HG02885 (cell line): Measurements from ENCODE around the gene CHI3L1.

Experiments
- ATAC-seq: cut with Tn5 transposase; IDR thresholded peaks from one replicate; pipeline ENCODE4 v1.9.1; 2021; ENCODE audit warnings: mild to moderate bottlenecking; ENCODE audit not compliant: unreplicated experiment, poor library complexity

CHI3L1 gene

DNA sequence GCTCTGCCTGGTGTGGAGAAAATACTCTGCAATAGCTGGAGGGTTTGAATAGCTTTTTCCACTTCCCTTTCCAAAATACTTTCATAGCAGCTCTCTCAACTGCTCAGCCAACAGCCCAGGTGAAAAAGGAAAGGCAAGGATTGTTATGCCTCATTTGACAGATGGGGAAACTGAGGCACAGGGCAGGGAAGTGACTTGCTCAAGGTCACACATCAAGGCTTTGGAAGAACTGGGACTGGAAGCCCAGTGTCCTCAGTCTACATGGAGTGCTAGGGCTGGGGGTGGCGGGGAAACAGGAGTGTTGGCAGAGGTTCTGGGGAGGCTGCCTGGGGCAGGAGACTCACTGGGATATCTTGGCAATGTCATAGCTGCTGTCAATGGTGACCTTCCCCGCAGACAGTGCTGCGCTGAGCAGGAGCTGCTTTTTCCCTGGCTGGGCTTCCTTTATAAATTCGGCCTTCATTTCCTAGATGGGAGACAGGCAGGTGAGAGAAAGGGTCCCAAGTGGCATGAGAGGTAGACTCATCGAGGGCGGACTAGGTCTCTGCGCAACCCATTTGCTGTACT, 4.0 kb downstream of the CHI3L1 start:
- ATAC-seq: no peak

DNA sequence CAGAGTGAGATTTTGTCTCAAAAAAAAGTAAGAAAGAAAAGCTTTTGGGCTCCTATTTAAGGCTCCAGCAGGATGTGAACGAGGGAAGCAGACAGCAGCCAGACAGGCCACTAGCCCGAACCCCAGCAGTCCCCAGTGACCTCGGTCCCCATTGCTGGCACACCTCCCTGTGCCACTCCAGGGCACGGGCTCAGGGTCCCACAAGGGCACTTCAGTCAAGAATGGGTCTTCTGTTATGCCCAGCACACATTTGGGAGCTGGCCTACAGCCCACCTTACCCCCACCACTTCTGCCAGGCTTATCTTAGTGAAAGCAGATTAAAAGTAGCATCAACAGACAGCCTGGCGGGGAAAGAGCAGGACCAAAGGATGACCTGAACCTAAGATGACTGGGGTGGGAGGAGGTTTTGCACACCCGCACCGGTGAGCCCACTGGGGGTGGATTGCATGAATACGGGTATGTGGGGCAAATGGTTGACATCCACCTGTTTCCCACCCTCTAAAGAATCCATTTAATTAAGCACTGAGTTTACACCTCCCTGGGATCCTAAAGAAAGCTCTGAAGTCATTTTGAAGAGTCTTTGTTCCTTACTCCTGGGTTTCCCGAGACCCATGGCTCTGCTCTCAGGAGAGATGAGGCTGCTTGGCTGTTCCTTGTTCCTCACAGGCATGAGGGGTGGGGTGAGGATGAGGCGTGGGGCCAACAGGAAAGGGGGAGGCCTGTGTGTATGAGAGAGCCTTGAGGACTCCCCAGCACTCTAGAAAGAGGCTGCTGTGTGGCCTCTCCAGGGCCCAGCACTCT, 4.7 kb downstream of the CHI3L1 start:
- no peak for ATAC-seq

DNA sequence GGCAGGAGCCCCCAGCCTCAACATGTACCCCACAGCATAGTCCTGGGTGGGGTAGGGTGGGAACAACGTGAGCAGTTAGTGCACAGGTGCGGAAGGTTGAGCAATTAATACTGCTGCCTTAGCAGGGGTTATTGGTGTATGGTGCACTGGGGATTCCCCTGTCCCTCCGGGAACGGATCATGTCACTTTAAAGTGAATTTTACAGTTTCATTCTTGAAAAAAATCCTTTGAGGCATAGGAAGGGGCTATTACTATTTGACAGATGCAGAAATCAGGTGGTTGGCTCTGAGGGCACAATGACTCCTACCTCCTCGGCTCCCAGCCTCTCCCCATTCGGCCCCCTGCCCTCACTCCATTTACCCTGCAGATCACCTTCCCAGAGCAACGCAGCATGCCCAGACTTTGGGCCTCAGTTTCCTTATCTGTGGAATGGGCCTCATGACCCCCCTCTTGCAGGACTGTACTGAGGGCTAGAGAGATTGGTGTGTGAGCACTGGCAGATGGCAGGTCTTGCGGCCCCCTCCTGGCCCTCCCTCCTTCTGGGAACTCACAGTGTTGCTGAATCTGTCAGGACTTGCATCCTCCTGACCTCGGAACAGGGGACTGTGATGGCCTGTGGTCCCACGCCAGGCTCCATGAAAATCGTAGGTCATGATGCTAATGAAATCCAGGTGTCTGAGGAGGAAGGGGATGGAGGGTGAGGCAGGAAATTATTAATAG, 5.7 kb downstream of the CHI3L1 start:
- ATAC-seq: no peak

DNA sequence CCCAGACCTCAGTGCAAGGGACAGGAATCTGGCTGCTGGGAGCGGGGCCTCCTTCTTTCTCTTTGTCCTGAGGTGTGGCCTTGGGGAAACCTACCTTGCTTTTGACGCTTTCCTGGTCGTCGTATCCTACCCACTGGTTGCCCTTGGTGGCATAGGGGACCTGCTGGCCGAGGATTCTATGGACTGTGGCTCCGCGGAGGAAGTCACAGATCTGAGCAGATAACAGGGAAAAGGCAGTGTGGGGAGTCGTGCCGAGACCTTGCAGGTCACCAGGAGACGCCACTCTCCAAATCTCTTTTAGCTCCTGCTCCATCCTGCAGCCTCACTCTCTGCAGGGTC, 6.9 kb downstream of the CHI3L1 start:
- no peak for ATAC-seq

DNA sequence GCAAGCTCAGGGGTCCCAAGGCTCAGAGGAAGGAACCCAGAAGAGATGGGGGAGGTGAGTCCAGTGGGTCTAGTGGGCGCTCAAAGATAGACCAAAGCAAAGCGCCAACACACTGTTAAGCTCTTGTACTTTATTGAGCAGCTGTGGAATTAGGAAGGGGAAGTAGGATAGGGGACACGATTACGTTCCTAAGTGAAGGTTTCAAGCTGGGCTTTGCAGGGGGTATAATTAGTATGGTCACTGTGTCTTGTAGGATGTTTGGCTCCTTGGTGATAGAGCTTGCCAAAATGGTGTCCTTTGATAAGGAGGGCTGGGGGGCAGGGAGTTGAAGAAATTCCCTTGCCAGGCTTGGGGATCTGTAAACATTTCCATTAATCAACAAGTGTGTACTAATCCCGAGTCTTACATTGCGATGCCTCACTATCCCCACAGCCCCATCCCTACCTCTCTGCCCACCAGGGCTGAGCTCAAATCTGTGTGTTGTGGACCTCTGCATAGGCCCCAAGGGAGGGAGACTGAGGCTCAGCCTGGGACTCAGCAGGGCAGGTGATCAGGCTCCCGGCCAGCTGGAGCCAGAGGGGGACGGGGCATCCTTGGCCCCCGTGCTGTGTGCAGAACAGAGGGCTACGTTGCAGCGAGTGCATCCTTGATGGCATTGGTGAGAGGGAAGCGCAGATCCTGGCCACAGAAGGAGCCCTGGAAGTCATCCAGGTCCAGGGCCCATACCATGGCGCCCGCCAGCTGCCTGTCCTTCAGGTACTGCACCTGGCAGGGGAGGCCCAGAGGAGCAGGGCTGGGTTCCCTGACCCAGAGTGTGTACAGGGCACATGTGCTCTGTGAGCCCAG, 7.5 kb downstream of the CHI3L1 start:
- ATAC-seq: no peak

DNA sequence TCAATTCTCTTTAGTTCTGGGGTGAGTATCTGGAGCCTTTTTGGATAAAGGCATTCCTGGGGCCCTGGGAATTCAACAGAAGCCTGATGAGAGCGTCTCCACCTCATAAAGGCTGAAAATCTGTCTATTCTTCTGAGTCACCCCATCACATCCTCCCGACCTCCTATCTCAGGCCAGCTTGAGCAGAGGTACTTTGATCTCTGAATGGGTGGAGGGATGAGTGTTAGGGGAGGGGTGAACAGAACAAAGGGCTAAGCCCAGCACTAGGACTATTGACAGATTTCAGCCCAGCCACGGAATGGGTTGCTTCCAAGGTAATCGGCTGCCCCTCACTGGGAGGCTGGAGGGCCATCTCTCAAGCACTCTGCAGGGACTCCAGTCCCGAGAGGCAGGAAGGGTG, 8.4 kb downstream of the CHI3L1 start:
- ATAC-seq: no peak

DNA sequence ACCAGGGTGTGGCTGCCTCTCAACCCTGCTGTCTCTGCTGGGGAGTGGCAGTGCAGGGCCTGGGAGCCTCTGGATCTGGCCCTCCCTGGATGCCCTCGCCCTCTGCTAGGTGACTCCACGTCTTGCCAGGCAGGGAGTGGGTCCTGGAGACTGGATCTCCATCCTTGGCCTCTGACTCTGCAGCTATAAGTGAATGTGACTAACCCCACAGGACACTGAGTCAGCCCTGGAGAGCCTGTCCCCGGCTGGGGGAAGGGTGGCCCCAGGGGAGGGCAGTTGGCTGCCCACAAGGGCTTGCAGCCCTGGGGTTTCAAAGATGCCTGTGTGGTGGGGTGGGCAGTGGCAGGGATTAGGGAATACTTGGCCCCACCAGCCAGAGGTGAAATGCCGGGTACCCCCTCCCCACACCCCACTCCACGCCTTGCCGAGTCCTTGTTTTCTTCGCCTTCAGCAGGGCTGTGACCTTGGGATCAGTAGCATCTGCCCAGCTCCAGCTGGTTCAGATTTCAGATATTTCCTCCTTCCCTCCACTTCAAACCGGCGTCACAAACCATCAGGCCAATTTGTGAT, 8.9 kb downstream of the CHI3L1 start:
- ATAC-seq: no peak

DNA sequence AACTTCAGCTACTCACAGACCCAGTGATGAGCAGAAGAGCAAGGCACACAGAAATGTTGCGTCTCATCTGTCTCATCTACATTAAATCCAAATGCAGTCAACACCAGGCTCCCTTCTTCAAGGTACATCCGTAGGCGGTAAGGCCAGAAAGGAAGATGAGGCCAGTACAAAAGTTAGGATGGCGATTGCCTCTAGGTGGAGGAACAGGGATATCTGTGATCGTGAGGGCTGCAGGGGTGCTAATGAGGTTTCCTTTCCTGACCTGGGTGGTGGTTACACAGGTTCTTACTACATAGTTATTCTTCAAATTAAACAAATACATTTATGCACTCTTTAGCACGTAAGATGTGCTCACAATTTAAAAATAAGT, 9.5 kb downstream of the CHI3L1 start:
- no peak for ATAC-seq

DNA sequence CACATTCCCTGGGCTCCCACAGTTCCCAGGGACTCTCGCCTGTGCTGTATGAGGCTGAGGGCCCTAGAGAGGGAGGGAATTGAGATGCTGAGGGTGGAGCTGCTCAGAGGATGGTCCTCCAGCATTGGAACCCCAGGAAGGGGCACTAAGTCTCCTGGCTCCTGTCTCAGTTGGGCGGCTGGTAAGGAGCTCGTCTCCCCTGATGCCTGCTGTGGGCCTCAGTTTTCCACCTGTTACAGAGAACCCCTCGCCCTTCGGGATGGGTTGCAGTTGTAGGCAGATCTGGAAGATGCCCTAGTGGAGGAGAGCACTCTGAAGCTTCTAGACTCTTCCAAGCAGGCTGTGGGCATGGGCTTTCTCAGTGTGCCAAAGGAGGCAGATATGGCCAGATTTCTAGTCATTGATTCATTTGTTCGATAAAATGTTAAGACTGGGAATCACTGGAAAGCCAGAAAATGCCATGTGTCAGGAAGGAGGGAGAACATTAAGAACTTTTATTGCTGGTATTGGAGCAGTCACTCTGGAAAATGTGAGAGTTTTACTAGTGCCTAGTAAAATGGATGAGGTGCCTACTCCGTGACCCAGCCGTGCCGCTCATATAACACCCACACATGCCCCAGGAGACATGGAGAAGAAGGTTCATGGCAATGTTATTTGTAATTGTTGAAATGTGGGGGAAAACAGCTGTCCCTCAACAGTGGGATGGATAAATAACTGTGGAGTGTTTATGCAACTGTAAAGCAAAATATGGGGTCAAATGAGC, 10.1 kb downstream of the CHI3L1 start:
- no peak for ATAC-seq

DNA sequence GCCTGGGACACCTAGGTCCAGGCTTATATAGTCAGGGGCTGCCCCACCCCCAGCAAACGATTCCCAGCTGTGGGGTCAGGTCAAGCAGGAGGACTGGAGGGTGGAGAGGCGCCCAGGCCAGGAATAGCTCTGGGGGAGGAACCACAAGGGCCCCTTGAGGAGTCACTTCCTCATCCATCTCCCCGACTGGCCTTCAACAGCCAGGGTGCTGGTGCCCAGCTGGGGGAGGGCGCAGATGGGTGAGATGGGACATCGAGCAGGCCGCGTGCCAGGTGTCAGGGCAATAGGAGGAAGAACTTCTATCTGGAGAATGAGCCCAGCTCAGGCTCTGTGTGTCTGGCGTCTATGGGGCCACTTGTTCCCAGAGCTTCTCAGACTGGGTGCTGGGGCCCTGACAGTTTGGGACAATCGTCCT, 10.7 kb downstream of the CHI3L1 start:
- no peak for ATAC-seq

DNA sequence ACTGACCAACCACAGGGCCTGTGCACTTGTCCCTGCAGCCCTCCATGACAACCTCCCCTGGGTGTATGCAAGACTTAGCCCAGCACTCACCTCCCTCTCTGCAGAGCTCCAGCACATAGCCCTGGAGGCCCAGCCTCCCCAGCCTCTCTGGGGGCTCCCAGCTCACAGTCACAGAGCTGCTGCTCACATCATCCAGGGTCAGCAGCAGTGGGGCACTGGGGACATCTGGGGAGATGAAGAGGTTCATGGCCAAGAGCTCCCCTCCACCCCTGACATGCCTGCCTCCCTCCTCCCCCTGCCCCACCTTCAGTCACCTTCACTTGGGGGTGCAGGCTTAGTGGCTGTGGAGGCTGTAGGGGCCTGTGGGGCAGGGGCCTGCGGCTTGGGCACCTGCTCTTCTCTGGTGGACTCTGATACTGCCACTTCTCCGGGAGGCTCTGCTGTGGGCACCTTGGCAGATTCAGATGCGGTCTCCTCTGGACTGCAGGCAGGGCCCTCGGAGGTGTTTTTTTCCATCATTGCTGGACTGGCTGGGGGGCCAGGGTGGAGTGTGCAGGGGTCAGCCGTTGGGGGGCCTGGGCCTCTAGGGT, 11.2 kb downstream of the CHI3L1 start, which contains the start of gene MYBPH:
TSS of gene MYBPH (minus strand) at position 590 of the 590 bp plus-strand sequence. CDS start at position 519, 71 bp downstream.
- ATAC-seq: no peak

DNA sequence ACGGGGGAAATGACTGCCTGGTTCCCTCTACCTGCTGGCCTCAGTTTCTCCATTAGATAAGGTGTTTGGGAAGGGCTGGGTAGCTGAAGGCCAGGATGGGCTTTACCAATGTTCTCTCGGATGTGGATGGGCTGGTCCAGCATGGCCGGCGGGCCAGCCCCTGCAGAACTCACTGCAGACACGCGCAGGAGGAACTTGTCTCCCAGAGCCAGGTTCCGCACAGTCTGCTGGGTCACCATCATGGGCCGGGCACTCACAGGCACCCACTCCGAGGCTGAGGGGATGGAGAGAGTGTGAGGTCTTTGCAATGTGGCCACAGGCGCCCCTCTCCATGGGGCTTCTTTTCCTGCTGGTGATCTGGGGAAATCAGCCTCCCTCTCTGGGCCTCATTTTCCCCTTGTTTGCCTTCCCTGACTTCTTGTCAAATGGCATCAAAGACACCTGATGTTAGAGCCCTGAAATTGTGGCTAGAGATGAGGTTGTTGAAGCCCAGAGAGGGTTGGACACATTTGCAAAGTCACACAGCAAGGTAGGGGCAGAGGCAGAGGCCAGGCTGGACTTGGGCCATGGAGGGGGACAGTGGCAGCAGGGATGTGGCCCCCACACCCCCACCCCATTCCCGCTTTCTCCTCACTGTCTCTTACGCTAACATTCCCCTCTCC, 12.0 kb downstream of the CHI3L1 start:
- ATAC-seq: no peak

DNA sequence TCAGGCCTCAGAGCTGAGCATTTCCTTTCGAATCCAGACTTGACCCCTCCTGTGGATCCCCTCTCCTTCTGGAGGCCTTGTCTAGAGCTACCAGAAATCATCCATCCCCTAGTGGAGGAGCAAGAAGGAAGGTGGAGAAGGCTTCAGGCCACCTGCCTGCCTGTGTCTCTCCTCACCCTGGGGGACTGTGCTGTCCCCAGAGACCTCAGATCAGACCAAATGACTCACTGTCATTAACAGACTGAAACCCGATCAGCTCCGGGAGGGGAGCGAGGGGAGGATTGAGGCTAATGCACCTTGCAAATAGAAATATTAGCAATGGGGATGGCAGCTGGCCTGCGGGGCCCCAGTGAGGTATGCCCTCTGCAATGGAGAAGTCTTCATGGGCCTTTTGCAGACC, 12.9 kb downstream of the CHI3L1 start:
- peak; percentile 83 for ATAC-seq

DNA sequence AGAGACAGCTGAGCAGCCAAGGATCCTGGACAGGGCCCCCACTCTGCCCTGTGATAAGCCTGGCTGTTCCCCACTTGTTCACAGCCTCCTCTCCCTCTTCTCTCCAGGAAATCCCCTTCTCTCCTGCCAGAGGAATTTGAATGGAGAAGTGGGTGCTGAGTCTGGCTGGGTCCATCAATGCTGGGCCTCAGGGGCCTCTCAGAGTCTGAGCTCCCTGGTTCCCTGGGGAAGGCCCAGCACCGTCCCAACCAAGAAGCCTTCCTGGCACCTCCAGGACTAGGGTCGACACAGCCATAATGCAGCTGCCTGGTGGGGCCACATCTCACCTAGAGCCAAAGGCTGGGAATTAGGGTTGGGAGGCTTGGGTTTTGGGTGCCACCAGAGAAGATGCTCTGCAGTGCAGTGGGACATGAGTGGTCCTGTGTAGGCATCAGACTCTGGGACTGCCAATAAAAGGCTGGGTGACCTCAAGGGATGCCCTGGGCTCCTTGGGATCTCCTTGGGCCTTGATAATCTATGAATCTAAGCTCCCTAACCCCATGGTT, 13.4 kb downstream of the CHI3L1 start:
- peak; percentile 5 for ATAC-seq

DNA sequence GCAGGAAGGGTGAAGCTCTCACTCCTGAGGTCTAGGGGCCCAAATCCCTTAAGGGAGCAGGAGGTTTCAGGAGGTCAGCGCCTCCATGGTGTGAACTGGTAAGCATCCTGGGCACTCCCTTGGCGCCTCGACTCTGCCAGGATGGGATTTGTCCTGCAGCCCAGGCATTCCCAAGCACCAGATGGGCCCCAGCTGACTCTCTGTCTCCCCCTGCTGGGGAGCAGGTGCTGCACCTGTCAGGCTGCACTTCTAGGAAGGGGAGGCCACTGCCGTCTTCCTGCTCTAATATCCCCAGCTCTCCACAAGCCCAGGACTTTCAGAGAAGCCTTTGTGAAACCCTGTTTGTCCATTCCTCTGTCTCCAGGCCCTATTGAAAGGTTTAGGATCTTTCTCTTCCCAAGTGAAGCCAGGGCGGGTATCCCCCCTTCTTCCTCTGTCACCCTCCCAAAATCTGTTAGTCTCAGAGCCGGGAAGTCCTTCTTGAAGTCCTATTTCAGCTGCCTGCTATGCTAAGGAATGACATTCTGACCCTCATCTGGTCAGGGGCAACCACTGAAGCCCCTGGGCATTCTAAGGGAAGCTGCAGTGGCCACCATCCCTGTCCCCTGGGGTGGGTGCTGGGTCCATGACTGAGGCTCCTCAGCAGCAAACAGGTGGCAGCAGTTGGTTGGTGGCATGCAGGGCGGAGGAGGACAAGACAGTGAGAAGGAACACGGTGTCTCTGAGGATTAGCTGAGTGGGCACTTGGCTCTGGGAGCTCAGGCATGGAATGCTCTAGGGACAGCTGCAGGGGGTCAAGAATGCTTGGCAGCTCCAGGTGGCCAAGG, 14.1 kb downstream of the CHI3L1 start:
- ATAC-seq: no peak

DNA sequence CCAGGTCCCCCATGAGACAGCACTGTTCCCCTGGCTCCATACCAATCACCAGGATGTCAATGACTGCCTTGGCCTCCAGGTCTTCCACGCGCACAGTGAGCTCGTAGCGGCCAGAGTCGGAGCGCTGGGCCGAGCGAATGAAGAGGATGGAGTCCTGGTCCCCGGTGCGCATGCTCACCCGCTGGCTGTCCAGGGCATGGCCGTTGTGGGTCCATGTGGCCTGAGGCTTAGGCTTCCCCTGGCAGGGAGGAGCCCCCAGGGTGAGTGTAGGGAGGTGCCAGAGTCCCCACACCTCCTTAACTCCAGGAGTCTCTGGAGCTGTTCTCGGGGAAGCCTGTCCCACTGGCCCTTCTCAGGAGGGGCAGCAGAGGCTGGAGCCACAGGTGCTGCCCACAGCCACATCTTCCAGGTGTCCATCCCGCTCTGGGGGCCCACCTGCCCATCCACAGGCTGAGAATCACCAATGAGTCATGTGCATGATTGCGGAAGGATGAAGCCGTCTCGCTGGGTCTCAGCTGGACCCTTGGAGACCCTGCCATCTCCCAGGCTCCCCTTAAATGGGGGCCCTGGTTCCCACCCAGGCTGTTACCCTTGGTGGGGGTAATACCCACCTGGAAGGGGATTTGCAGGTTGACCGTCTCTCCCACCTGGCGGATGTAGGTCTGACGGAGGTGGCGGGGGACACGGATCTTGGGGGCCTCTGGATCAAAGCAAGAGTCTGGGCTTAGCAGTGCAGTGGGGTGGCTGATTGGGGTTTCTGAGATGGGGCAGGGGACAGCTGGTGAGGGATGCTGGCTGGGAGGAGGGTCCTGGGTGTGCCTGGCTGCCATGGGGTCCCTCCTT, 14.9 kb downstream of the CHI3L1 start:
- ATAC-seq: no peak
